Activated naive CD8-positive, alpha-beta T cell (primary cell): ENCODE data around the gene ZBTB20.

Experiments used
- H3K27ac Mint-ChIP-seq: one replicate; pipeline ENCODE4 v1.8.0; 2021; ENCODE audit warnings: mixed read lengths
- H3K27me3 Mint-ChIP-seq: one replicate; pipeline ENCODE4 v1.8.0; 2021; ENCODE audit warnings: mixed read lengths
- H3K36me3 Mint-ChIP-seq: one replicate; pipeline ENCODE4 v1.8.0; 2021; ENCODE audit warnings: mixed read lengths
- H3K4me1 Mint-ChIP-seq: one replicate; pipeline ENCODE4 v1.8.0; 2021; ENCODE audit warnings: low read depth, mixed read lengths
- H3K4me3 Mint-ChIP-seq: one replicate; pipeline ENCODE4 v1.8.0; 2021; ENCODE audit warnings: mild to moderate bottlenecking, mixed read lengths
- H3K9me3 Mint-ChIP-seq: one replicate; pipeline ENCODE4 v1.8.0; 2021; ENCODE audit warnings: low read depth, mixed read lengths

The ZBTB20 gene

DNA sequence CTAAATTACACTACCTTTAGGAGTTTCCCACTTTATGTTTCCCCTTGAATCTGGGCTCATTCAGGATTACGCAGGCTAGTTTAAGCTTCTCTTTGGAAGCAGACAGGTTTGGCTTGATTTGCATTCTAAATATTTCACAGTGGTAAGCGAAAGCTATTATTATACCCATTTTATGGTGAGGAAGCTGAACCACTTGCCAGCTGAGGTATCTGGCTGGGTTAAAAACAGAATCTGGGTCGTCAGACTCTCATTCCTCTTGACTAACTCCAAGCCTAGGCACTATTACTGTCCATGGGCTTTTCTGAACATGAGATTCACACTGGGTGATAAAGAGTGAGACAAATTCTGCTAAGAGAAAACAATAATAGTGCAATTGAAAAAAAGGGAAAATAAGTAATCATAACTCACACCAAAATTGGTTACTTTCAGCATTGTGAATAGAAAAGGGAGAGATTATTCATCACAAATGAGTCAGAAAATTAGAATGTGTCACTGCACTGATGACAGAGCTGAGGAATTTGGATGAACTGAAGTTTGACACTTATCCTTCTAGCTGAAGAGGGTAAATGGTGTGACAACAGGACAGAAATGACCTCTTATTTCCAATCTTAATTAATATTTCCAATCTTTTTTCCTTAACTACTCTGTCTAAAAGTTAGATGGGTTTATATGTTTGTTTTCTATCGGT is 642.0 kb downstream of the ZBTB20 start:
- no peak overlapping the region for H3K27ac Mint-ChIP-seq
- peaks cover 7% of the 10 kb centered on the region for H3K36me3 Mint-ChIP-seq
- peaks cover 1% of the 10 kb centered on the region for H3K27me3 Mint-ChIP-seq
- no peaks in the 10 kb centered on the region for H3K9me3 Mint-ChIP-seq
- peaks cover 40% of the 10 kb centered on the region for H3K4me1 Mint-ChIP-seq
- H3K4me3 Mint-ChIP-seq = no peak overlapping the region

DNA sequence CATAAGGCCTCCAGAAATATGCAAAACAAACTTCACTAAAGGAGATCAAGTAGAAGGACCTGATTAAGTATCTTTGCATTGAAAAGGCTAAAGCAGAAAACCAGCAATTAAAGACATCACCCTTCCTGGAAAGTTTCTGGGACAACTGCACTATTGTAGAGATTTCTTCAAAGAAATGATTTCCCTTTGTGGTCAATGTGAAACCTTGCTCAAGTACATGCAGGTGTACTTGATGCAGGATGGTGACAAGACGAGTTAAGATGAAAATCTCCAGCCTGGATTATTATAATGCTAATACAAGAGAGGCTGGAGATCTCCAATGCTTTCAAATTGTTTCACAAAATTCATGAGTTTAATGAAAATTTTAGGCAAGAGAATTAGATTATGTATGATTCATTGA is 644.9 kb downstream of the ZBTB20 start:
- H3K27ac Mint-ChIP-seq = no peak overlapping the region
- no peaks in the 10 kb centered on the region for H3K9me3 Mint-ChIP-seq
- peaks cover 56% of the 10 kb centered on the region for H3K4me1 Mint-ChIP-seq
- H3K27me3 Mint-ChIP-seq = peaks cover 1% of the 10 kb centered on the region
- no peak overlapping the region for H3K4me3 Mint-ChIP-seq
- H3K36me3 Mint-ChIP-seq = peaks cover 16% of the 10 kb centered on the region

DNA sequence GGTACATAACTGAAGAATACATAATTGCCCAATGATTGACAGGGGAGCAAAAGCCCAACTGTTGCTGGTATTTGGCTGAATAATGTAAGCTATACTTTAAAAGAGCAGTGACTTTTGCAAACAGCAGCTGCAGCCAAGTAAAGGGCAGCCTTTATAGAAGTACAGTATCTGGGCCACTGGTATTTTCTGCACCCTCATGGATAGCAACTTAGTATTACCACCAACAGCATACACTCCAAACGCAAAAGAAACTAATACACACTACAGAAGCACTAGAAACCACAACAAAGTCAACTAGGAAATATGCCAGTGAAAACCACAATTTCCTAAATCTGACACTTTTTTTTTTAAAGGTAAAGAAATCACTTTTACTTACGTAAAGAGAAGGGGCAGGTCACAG is 647.1 kb downstream of the ZBTB20 start:
- Mint-ChIP-seq H3K36me3 (peaks cover 13% of the 10 kb centered on the region), H3K27ac (no peak overlapping the region), H3K4me1 (peaks cover 49% of the 10 kb centered on the region), H3K9me3 (no peaks in the 10 kb centered on the region), H3K4me3 (peak overlapping the region; percentile 60), H3K27me3 (peaks cover 1% of the 10 kb centered on the region)

- Mint-ChIP-seq H3K27me3 (peaks cover 1% of the 10 kb centered on the region), H3K4me3 (no peak overlapping the region), H3K36me3 (peaks cover 19% of the 10 kb centered on the region), H3K9me3 (no peaks in the 10 kb centered on the region), H3K27ac (no peak overlapping the region), H3K4me1 (peaks cover 37% of the 10 kb centered on the region)
These were observed 648.3 kb downstream of the ZBTB20 start for GRCh38 chr3:114498539-114499370.

GRCh38 chr3:114496874-114497273 is 650.2 kb downstream of the ZBTB20 start:
- H3K36me3 Mint-ChIP-seq = peaks cover 18% of the 10 kb centered on the region
- H3K4me3 Mint-ChIP-seq = no peak overlapping the region
- no peak overlapping the region for H3K27ac Mint-ChIP-seq
- H3K9me3 Mint-ChIP-seq = no peaks in the 10 kb centered on the region
- peaks cover 24% of the 10 kb centered on the region for H3K4me1 Mint-ChIP-seq
- H3K27me3 Mint-ChIP-seq = no peaks in the 10 kb centered on the region

GRCh38 chr3:114496466-114496865 is 650.6 kb downstream of the ZBTB20 start:
- no peaks in the 10 kb centered on the region for H3K9me3 Mint-ChIP-seq
- peaks cover 18% of the 10 kb centered on the region for H3K36me3 Mint-ChIP-seq
- H3K27ac Mint-ChIP-seq = no peak overlapping the region
- peaks cover 23% of the 10 kb centered on the region for H3K4me1 Mint-ChIP-seq
- H3K27me3 Mint-ChIP-seq = no peaks in the 10 kb centered on the region
- no peak overlapping the region for H3K4me3 Mint-ChIP-seq

DNA sequence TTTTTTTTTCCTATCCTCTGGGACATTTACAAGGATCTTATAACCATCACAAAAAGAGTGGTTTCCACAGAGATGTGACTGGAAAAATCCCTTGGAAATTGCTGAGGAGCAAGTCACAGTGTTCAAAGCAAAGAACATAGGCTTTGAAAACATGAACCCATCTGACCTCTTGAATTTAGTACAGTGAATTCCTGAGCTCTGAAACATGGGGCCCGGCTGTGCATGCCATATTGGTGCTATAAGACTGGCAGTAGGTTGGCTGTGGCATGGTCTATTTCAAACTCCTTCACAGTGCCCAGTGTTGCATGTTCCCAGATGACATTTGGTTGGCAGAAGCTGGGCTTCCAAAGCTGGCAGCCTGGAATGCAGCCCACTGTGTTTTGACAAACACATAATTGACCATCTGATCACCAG is 651.1 kb downstream of the ZBTB20 start:
- H3K36me3 Mint-ChIP-seq = peaks cover 18% of the 10 kb centered on the region
- no peak overlapping the region for H3K27ac Mint-ChIP-seq
- H3K4me1 Mint-ChIP-seq = peaks cover 22% of the 10 kb centered on the region
- H3K4me3 Mint-ChIP-seq = no peak overlapping the region
- H3K27me3 Mint-ChIP-seq = no peaks in the 10 kb centered on the region
- H3K9me3 Mint-ChIP-seq = no peaks in the 10 kb centered on the region

GRCh38 chr3:114494498-114494897 is 652.6 kb downstream of the ZBTB20 start:
- no peak overlapping the region for H3K27ac Mint-ChIP-seq
- H3K4me1 Mint-ChIP-seq = peaks cover 11% of the 10 kb centered on the region
- no peaks in the 10 kb centered on the region for H3K27me3 Mint-ChIP-seq
- H3K4me3 Mint-ChIP-seq = no peak overlapping the region
- H3K9me3 Mint-ChIP-seq = no peaks in the 10 kb centered on the region
- peaks cover 18% of the 10 kb centered on the region for H3K36me3 Mint-ChIP-seq

GRCh38 chr3:114490829-114491228 is 656.3 kb downstream of the ZBTB20 start:
- Mint-ChIP-seq H3K4me3 (no peak overlapping the region), H3K27me3 (no peaks in the 10 kb centered on the region), H3K27ac (no peak overlapping the region), H3K4me1 (no peaks in the 10 kb centered on the region), H3K9me3 (no peaks in the 10 kb centered on the region), H3K36me3 (peaks cover 17% of the 10 kb centered on the region)

DNA sequence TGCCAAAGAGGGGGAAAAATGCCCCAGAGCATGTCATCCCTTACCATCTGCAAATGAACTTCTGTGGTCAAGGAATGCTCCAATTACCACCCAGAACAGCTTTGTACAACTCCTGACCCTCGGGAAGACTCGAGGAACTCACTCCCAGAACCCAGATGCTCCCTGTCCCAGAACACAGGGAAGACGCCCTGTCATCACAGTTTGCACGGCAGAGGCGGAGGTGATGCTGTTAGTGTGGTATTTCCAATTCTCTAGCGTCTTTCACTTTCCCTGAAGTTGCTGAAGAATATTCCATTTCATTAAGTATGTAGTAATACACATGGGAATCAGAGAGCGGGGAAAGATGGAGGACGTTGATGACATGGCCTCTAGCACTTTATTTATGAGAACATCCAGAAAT is 659.6 kb downstream of the ZBTB20 start:
- Mint-ChIP-seq H3K27ac (no peak overlapping the region), H3K27me3 (no peaks in the 10 kb centered on the region), H3K4me3 (no peak overlapping the region), H3K9me3 (no peaks in the 10 kb centered on the region), H3K4me1 (peaks cover 5% of the 10 kb centered on the region), H3K36me3 (peaks cover 12% of the 10 kb centered on the region)

DNA sequence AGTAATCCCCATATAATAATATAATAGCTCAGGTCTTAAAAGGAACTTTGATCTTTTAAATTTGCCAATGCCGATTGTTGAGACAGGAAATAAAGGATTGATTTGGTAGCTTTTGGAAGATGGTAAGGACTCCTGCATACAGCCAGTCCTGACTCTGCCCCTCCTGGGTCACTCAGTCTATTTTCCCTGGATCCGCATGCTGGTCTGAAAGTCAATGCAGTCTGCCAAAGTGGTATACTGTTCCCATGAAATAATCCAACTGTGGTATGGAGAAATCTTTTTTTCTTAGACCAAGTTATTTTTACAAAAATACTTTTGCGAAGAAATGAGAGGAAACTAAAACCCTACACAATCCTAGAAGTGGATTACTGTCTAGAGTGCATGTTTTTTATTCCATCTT is 662.2 kb downstream of the ZBTB20 start:
- peaks cover 19% of the 10 kb centered on the region for H3K4me1 Mint-ChIP-seq
- H3K9me3 Mint-ChIP-seq = no peaks in the 10 kb centered on the region
- no peaks in the 10 kb centered on the region for H3K27me3 Mint-ChIP-seq
- no peak overlapping the region for H3K27ac Mint-ChIP-seq
- H3K36me3 Mint-ChIP-seq = peaks cover 12% of the 10 kb centered on the region
- no peak overlapping the region for H3K4me3 Mint-ChIP-seq

DNA sequence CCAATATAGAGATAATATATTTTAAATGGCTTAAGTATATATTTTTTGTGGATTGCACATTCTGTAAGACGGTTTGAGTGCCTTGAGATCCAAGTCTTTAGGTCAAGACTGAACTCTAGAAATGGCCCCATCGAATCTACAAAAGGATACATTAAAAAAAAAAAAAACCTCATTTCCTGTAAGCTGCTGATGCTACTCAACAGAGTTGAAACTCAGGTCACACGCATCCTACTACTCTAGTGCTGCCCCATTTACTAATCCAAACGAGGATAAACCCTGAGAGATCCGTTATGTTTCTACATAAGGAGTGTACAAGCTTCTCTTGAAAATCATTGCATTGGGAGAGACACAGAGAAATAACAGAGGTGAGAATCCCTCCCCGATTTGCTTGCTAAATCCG is 666.0 kb downstream of the ZBTB20 start:
- H3K36me3 Mint-ChIP-seq = peaks cover 7% of the 10 kb centered on the region
- no peak overlapping the region for H3K4me3 Mint-ChIP-seq
- H3K27me3 Mint-ChIP-seq = no peaks in the 10 kb centered on the region
- H3K9me3 Mint-ChIP-seq = no peaks in the 10 kb centered on the region
- H3K27ac Mint-ChIP-seq = no peak overlapping the region
- H3K4me1 Mint-ChIP-seq = peaks cover 19% of the 10 kb centered on the region

GRCh38 chr3:114480442-114480841 is 666.6 kb downstream of the ZBTB20 start:
- H3K4me1 Mint-ChIP-seq = peaks cover 19% of the 10 kb centered on the region
- H3K9me3 Mint-ChIP-seq = no peaks in the 10 kb centered on the region
- H3K27ac Mint-ChIP-seq = no peak overlapping the region

GRCh38 chr3:114478801-114479200 is 668.3 kb downstream of the ZBTB20 start:
- peaks cover 19% of the 10 kb centered on the region for H3K4me1 Mint-ChIP-seq
- H3K27ac Mint-ChIP-seq = no peak overlapping the region
- no peaks in the 10 kb centered on the region for H3K27me3 Mint-ChIP-seq
- no peak overlapping the region for H3K4me3 Mint-ChIP-seq
- no peaks in the 10 kb centered on the region for H3K9me3 Mint-ChIP-seq
- peaks cover 5% of the 10 kb centered on the region for H3K36me3 Mint-ChIP-seq

More at GRCh38 chr3:114480442-114480841, 666.6 kb downstream of the ZBTB20 start:
- H3K27me3 Mint-ChIP-seq = no peaks in the 10 kb centered on the region
- H3K4me3 Mint-ChIP-seq = no peak overlapping the region
- peaks cover 3% of the 10 kb centered on the region for H3K36me3 Mint-ChIP-seq

DNA sequence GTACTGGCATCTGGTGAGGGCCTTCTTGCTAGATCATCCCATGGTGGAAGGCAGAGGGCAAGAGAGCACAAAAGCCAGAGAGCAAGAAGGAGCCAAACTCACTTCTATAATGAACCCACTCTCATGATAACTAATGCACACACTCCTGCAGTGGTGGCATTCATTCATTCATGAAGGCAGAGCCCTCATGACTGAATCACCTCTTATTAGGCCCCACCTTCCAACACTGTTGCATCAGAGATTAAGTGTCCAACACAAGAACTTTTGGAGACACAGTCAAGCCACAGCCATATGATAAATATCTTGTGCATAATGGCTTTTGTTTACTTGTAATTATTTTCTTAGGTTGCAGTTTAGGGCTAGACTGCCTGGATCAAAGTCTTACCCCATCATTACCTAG is 670.6 kb downstream of the ZBTB20 start:
- Mint-ChIP-seq H3K27ac (no peak overlapping the region), H3K36me3 (peaks cover 8% of the 10 kb centered on the region), H3K27me3 (no peaks in the 10 kb centered on the region), H3K4me3 (no peak overlapping the region), H3K4me1 (peaks cover 5% of the 10 kb centered on the region), H3K9me3 (no peaks in the 10 kb centered on the region)
